GM12892 (cell line): ENCODE data around the gene PDZRN4.

Experiments
- POLR2A ChIP-seq: IDR thresholded peaks from 2 replicates; pipeline ENCODE4 v1.6.1; 2011; ENCODE audit warnings: low read depth, low read length, control low read depth
- POLR2AphosphoS5 ChIP-seq: IDR thresholded peaks from 2 replicates; pipeline ENCODE4 v1.6.1; 2011; ENCODE audit warnings: low read depth, low read length, control low read depth

DNA sequence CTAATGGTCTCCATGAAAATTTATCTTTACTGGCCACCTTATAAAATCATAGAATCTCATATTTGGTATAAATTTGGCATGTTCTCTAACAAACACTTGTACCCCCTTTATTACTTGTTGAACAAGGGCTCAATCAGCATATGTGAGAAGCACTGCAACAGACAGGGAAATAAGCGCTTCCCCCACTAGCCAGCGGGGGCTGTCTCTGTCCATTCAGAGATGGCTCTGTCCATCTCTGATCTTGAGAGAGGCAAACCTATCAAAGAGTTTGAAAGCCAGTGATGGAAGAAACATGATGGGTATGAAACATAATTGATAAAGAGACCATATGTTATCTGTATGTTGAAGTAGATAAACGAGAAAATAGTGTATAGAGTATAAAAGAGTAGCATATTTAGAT, 326.8 kb downstream of the PDZRN4 start:
- TF ChIP-seq POLR2A, result no peak
- TF ChIP-seq POLR2AphosphoS5, result no peak
